ENCODE measurements around the gene TOGARAM2.

Gene TOGARAM2

DNA sequence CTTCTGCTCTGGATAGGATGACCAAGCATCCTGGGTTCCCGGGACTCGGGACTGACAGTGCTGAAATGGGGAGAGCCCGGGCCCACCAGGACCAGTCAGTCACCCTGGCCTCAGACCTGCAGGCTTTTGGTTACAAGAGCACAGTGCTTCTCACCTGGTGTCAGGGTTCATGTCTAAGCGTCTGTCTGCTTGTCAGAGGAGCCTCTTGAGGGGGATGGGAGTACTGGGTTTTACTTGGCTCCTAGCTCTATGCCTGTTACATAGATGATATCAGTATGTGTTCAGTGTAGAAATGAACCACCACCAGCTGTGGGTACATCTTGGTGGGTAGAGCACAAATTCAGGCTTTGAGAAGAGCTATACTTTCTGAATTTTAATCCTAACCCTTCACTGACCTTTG is 63.4 kb downstream of the TOGARAM2 start:
- H3K27ac ChIP-seq = no peak overlapping the region
- TF ChIP-seq ZFX (IDR thresholded peaks at IDR 0.05; ENCODE audit: borderline replicate concordance) = no peak
- TF ChIP-seq, protein P1, sequence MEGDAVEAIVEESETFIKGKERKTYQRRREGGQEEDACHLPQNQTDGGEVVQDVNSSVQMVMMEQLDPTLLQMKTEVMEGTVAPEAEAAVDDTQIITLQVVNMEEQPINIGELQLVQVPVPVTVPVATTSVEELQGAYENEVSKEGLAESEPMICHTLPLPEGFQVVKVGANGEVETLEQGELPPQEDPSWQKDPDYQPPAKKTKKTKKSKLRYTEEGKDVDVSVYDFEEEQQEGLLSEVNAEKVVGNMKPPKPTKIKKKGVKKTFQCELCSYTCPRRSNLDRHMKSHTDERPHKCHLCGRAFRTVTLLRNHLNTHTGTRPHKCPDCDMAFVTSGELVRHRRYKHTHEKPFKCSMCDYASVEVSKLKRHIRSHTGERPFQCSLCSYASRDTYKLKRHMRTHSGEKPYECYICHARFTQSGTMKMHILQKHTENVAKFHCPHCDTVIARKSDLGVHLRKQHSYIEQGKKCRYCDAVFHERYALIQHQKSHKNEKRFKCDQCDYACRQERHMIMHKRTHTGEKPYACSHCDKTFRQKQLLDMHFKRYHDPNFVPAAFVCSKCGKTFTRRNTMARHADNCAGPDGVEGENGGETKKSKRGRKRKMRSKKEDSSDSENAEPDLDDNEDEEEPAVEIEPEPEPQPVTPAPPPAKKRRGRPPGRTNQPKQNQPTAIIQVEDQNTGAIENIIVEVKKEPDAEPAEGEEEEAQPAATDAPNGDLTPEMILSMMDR (IDR thresholded peaks at IDR 0.05) = no peak

DNA sequence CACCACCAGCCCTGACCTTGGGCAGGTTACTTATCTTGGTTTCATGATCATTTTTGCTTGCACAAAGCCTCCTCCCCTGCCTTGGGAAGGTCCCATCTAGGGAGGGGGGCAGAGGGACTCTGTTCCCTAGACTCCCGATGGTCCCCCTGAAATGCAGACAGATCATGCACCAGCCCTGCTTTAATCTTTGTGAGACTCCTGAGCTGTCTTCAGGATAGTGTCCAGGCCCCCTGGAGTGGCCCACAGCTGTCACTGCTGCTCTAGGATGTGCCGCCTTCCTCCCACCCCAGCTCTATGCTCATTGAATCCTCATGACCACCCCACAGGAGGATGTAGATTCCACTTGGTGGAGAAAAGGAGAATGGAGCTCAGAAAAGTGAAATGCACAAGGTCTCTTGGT is 65.2 kb downstream of the TOGARAM2 start:
- H3K27ac ChIP-seq = no peak overlapping the region
- TF ChIP-seq, protein P1 (IDR thresholded peaks at IDR 0.05) = no peak
- TF ChIP-seq ZFX (IDR thresholded peaks at IDR 0.05; ENCODE audit: borderline replicate concordance) = no peak

DNA sequence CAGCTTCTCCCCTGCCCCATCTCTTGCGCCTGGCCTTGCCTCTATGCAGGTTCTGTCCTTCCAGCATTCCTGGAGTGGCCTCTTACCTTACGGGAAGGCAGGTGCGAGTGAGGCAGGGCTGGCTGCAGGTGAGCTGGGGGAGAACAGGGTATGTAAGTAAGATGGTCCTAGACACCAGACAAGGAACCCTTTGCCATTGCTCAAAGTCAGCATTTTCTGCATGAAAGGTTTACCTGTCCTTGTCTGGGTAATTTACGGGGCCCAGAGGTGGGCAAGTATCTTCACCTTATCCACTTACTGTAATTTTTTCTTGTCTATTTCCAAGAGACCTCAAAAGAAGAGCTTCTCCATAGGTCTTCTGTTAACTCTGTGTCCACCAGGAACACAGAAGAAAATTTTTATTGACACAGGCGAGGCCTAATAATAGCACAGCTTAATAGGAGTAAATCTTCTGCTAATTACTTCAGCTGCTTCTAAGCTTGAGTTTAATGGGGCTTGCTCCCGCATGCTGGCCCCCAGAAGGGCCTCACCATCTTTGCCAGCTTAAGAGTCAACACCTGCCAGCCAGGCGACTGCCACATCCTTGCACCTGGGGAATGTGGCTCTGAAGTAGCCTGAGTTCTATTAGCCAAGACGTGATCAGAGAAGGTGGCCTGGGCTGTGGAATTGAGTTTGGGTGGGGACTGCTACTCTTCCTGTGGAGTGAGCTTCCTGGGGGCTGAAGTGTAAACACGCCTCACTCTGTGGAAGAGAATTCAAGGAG is 66.2 kb downstream of the TOGARAM2 start:
- TF ChIP-seq, protein P1 (IDR thresholded peaks at IDR 0.05) = no peak
- TF ChIP-seq ZFX (IDR thresholded peaks at IDR 0.05; ENCODE audit: borderline replicate concordance) = no peak
- H3K27ac ChIP-seq = no peak overlapping the region

DNA sequence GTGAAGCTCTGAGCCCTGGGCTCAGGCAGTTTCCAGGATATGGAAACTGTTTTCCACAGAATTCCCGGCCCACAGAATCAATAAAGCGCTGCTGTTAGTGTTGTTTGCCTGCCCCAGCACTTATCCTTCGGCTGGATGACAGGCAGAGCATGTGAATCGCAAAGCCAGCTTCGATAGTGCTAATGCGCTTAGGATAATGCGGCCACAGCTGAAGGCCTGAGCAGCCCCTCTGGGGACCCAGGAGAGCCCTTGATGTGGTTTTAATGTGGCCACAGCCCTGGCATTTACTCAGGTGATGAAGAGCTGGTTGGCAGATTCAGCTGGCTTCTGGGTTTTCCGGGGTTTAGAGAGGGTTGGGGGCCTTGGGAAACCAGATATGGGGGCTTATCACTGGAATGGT is 69.5 kb downstream of the TOGARAM2 start:
- TF ChIP-seq ZFX (IDR thresholded peaks at IDR 0.05; ENCODE audit: borderline replicate concordance) = no peak
- TF ChIP-seq, protein P1 (IDR thresholded peaks at IDR 0.05) = no peak

DNA sequence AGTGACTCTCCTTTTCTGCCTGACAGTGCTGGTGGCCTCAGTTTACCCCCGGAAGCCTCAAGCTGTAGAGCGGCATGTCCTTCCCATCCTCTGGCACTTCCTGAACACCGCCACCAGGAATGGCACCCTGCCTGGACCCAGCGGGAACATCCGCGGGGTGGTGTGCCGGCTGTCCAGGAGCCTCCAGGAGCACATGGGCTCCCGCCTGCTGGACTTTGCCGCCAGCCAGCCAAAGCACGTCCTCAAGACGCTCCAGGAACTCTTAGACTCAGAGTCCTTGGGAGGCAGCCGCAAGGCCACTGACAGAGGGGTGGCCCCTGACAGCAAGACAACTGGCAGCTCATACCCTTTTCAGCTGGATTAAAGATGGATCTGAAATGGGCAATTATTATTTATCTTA is 70.6 kb downstream of the TOGARAM2 start:
- no peak for TF ChIP-seq ZFX (IDR thresholded peaks at IDR 0.05; ENCODE audit: borderline replicate concordance)
- TF ChIP-seq, protein P1 (IDR thresholded peaks at IDR 0.05) = no peak
- no peak overlapping the region for H3K27ac ChIP-seq

More for the DNA sequence above, 69.5 kb downstream of the TOGARAM2 start:
- no peak overlapping the region for H3K27ac ChIP-seq

DNA sequence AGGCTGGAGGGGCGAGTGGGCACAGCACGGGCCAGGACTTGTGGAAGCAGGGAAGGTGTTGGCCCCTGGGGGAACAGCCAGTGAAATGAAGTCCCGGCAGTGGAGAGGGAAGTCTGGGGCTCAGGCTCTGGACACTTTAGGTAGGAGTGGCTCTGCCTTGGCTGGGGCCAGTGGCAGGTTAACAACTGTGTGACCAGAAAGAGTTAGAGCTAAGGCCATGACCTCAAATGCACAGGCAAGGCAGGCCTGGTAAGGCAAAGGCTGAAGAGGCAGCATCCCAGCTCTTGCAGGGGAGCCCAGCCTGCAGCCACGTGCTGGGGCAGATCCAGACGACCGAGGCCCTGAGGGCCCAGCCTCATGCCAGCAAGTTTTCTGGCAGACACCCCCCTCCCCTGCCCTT is 71.7 kb downstream of the TOGARAM2 start:
- TF ChIP-seq, protein P1 (IDR thresholded peaks at IDR 0.05) = no peak
- no peak for TF ChIP-seq ZFX (IDR thresholded peaks at IDR 0.05; ENCODE audit: borderline replicate concordance)
- no peak overlapping the region for H3K27ac ChIP-seq

DNA sequence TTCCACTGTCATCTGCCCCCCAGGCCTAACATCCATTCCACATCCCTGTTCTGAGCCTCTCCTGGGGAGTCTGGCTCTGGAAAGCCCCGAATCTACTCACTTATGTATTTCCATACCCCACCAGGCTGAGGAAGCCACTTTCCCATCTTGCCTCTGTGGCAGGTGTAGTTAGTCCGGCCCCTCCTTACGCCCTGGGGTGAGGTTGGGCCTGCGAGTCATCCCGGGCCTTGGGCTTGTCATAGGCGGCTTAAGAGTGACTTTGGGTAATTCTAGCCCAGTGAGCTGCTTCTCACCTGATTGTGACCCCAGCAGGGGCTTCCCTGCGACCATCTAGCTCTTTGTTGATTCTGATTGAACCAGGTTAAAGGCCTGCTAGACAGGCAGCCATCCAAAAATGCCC is 72.1 kb downstream of the TOGARAM2 start:
- H3K27ac ChIP-seq = no peak overlapping the region
- TF ChIP-seq, protein P1 (IDR thresholded peaks at IDR 0.05) = no peak
- no peak for TF ChIP-seq ZFX (IDR thresholded peaks at IDR 0.05; ENCODE audit: borderline replicate concordance)

Data from 22Rv1 (cell line).